Activated T-helper 17 cell treated with anti-CD3 and anti-CD28 coated beads, Interleukin-2, amount 50 U/mL, for 72 hours (primary cell): Measurements from ENCODE around the gene WDR64. TPM values are rescaled to one million over a fixed set of nuclear protein-coding genes. Genes with fewer than 3 reads are reported as not detected.

ENCODE experiments used
- ATAC-seq: fragments of 150-1000 bp; cut with Tn5 transposase; replicated peaks from 2 replicates; pipeline ENCODE4 v1.10.0; 2021; ENCODE audit warnings: mild to moderate bottlenecking, moderate library complexity
- H3K27ac Mint-ChIP-seq: one replicate; pipeline ENCODE4 v1.8.0; 2022; ENCODE audit warnings: mixed read lengths
- H3K27me3 Mint-ChIP-seq: one replicate; pipeline ENCODE4 v1.8.0; 2022; ENCODE audit warnings: mixed read lengths
- H3K36me3 Mint-ChIP-seq: one replicate; pipeline ENCODE4 v1.8.0; 2022; ENCODE audit warnings: low read depth, mild to moderate bottlenecking, mixed read lengths
- H3K4me1 Mint-ChIP-seq: one replicate; pipeline ENCODE4 v1.8.0; 2022; ENCODE audit warnings: mixed read lengths
- H3K4me3 Mint-ChIP-seq: one replicate; pipeline ENCODE4 v1.8.0; 2022; ENCODE audit warnings: mild to moderate bottlenecking, mixed read lengths
- H3K9me3 Mint-ChIP-seq: one replicate; pipeline ENCODE4 v1.8.0; 2022; ENCODE audit warnings: mixed read lengths
- total RNA-seq, 2 donors: library from RNA; stranded (reverse); gene quantifications; one replicate each; pipeline ENCODE4 v1.2.3, GENCODE V29; 2022

The WDR64 gene
- total RNA-seq, 2 donors from 2014 or later = not detected

GRCh38 chr1:241638909-241639622, 13.0 kb upstream of the WDR64 start:
- H3K4me3 Mint-ChIP-seq = peak overlapping the region; percentile 83
- peaks cover 40% of the 10 kb centered on the region for H3K36me3 Mint-ChIP-seq
- H3K27ac Mint-ChIP-seq = peak overlapping the region; percentile 60
- peaks cover 25% of the 10 kb centered on the region for H3K4me1 Mint-ChIP-seq
- no peak for ATAC-seq
- H3K27me3 Mint-ChIP-seq = no peaks in the 10 kb centered on the region
- peaks cover 4% of the 10 kb centered on the region for H3K9me3 Mint-ChIP-seq

GRCh38 chr1:241639623-241640148, 12.4 kb upstream of the WDR64 start:
- H3K4me3 Mint-ChIP-seq = peak overlapping the region; percentile 83
- H3K36me3 Mint-ChIP-seq = peaks cover 34% of the 10 kb centered on the region
- peak overlapping the region; percentile 60 for H3K27ac Mint-ChIP-seq
- peaks cover 4% of the 10 kb centered on the region for H3K9me3 Mint-ChIP-seq
- no peaks in the 10 kb centered on the region for H3K27me3 Mint-ChIP-seq
- peak; percentile 56 for ATAC-seq
- H3K4me1 Mint-ChIP-seq = peaks cover 25% of the 10 kb centered on the region

GRCh38 chr1:241640149-241640866, 11.8 kb upstream of the WDR64 start, which contains the start of the genes CHML and OPN3:
TSS of gene CHML (minus strand) at chr1:241640369. CDS start at chr1:241635766, 4,603 bp downstream.
TSS of gene OPN3 (minus strand) at chr1:241640369. CDS start at chr1:241640254, 115 bp downstream.
- Mint-ChIP-seq H3K9me3 (peaks cover 4% of the 10 kb centered on the region), H3K4me3 (peak within 1 kb of the TSS; percentile 83), H3K4me1 (peaks cover 25% of the 10 kb centered on the region), H3K36me3 (peaks cover 27% of the 10 kb centered on the region), H3K27ac (peak within 1 kb of the TSS; percentile 60), H3K27me3 (no peaks in the 10 kb centered on the region)
- peak; percentile 97 for ATAC-seq

GRCh38 chr1:241640867-241641622, 11.0 kb upstream of the WDR64 start:
- Mint-ChIP-seq H3K9me3 (peaks cover 4% of the 10 kb centered on the region), H3K36me3 (peaks cover 22% of the 10 kb centered on the region), H3K27me3 (no peaks in the 10 kb centered on the region), H3K27ac (peak overlapping the region; percentile 27), H3K4me3 (peak overlapping the region; percentile 63), H3K4me1 (peaks cover 25% of the 10 kb centered on the region)
- ATAC-seq = no peak

DNA sequence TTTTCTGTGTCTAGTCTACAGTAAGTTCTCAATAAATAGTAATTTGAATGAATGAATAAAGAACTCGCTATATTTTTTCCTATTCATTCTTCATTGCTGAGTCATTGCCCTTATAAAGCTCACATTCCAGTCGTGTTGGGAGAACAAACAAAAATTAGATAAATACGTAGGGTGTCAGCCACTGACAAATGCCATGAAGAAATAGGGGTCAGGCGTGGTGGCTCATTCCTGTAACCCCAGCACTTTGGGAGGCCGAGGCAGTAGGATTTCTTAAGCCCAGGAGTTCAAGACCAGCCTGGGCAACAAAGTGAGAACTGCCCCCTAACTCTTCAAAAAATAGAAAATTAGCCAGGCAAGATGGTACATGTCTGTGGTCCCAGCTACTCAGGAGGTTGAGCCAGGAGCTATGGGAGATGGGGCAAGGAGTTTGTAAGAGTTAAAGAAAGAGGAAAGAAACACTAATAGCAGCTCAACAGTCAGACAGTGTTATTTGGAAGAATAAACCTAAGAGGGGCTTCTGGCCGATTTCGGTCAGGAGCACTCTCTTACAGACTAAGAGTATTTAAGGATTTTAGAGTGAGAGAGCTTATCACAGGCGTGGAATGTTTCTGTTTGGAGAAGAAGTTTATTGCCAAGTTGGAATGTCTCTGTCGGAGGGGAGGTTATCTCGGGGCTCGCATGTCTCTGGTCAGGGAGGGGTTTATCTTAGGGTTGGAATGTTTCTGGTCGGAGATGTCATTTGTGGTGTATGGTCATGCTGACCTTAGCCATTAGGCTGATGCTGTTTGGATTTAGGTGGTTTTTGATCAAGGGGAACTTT, 10.1 kb upstream of the WDR64 start:
- no peak overlapping the region for H3K27ac Mint-ChIP-seq
- H3K36me3 Mint-ChIP-seq = peaks cover 13% of the 10 kb centered on the region

GRCh38 chr1:241642593-241642944, 9.5 kb upstream of the WDR64 start:
- Mint-ChIP-seq H3K27ac (no peak overlapping the region), H3K4me1 (peaks cover 20% of the 10 kb centered on the region)
- ATAC-seq = no peak

More for the DNA sequence above, 10.1 kb upstream of the WDR64 start:
- H3K9me3 Mint-ChIP-seq = peaks cover 4% of the 10 kb centered on the region
- H3K27me3 Mint-ChIP-seq = no peaks in the 10 kb centered on the region
- no peak overlapping the region for H3K4me3 Mint-ChIP-seq
- H3K4me1 Mint-ChIP-seq = peaks cover 25% of the 10 kb centered on the region
- no peak for ATAC-seq

DNA sequence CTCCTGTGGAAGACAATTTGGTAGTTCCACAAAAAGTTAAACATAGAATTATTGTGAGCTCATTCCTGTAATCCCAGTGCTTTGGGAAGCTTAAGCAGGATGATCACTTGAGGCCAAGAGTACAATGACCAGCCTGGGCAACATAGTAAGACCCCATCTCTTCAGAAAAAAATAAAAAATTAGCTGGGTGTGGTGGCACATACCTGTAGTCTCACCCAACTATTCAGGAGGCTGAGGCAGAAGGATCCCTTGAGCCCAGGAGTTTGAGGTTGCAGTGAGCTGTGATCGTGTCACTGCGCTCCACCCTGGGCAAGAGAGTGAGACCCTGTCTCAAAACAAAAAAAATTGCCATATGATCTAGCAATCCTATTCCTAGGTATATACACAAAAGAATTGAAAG, 7.8 kb upstream of the WDR64 start:
- H3K9me3 Mint-ChIP-seq = peaks cover 4% of the 10 kb centered on the region
- no peaks in the 10 kb centered on the region for H3K27me3 Mint-ChIP-seq
- H3K4me1 Mint-ChIP-seq = peaks cover 8% of the 10 kb centered on the region
- H3K36me3 Mint-ChIP-seq = no peaks in the 10 kb centered on the region
- H3K27ac Mint-ChIP-seq = no peak overlapping the region
- no peak overlapping the region for H3K4me3 Mint-ChIP-seq
- ATAC-seq = no peak

More at GRCh38 chr1:241642593-241642944, 9.5 kb upstream of the WDR64 start:
- Mint-ChIP-seq H3K27me3 (no peaks in the 10 kb centered on the region), H3K4me3 (no peak overlapping the region), H3K36me3 (peaks cover 7% of the 10 kb centered on the region), H3K9me3 (peaks cover 4% of the 10 kb centered on the region)

- Mint-ChIP-seq H3K27ac (no peak overlapping the region), H3K36me3 (no peaks in the 10 kb centered on the region), H3K4me1 (peaks cover 8% of the 10 kb centered on the region), H3K4me3 (no peak overlapping the region), H3K9me3 (peaks cover 7% of the 10 kb centered on the region), H3K27me3 (peaks cover 2% of the 10 kb centered on the region)
- ATAC-seq = no peak
These were observed 6.9 kb upstream of the WDR64 start for GRCh38 chr1:241645199-241645598.

DNA sequence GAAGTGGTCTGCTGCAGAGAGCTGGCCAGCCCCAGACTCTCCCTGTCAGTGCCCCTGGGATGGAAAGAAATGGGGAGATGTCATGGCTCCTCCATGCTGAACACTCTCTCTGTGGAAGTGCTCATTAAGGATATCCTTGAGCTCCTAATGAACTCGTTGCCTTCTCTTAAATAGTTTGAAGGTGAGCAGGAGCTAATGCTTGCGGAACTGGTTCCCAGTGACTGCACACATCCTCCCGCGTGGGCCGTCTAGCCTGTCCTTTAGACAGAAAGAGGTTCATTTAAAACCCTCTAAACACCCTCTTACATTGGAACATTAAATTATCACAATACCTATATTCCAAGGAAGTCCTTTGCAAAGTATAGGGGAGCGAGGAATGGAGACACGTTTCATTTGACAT, 5.9 kb upstream of the WDR64 start:
- Mint-ChIP-seq H3K36me3 (no peaks in the 10 kb centered on the region), H3K27me3 (peaks cover 7% of the 10 kb centered on the region), H3K27ac (no peak overlapping the region), H3K9me3 (peaks cover 3% of the 10 kb centered on the region), H3K4me3 (no peak overlapping the region), H3K4me1 (no peaks in the 10 kb centered on the region)
- no peak for ATAC-seq

DNA sequence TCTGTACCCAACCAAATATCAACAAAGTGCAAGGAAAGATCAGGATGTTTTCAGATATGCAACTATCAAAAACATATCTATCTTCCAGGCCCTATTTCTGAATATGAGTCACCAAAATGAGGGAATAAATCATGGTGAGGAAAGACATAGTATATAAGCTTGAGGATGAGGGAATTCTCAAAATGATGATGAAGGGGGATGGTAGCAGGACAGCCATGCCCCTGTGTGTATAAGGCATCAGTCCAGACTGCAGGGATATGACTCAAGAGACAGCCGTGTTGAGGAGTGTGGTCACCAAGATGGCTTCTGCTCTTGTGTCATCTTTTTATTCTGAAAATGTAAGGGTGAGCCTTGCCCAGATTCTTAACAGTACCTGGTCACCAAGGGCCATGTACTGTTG, 4.4 kb upstream of the WDR64 start:
- ATAC-seq = no peak
- Mint-ChIP-seq H3K36me3 (no peaks in the 10 kb centered on the region), H3K4me3 (no peak overlapping the region), H3K4me1 (no peaks in the 10 kb centered on the region), H3K27me3 (peaks cover 7% of the 10 kb centered on the region), H3K9me3 (peaks cover 3% of the 10 kb centered on the region), H3K27ac (no peak overlapping the region)

- Mint-ChIP-seq H3K27me3 (peaks cover 7% of the 10 kb centered on the region), H3K27ac (no peak overlapping the region), H3K36me3 (no peaks in the 10 kb centered on the region), H3K9me3 (peaks cover 3% of the 10 kb centered on the region), H3K4me1 (no peaks in the 10 kb centered on the region), H3K4me3 (no peak overlapping the region)
- ATAC-seq = no peak
These were observed 3.9 kb upstream of the WDR64 start for GRCh38 chr1:241648159-241648558.

DNA sequence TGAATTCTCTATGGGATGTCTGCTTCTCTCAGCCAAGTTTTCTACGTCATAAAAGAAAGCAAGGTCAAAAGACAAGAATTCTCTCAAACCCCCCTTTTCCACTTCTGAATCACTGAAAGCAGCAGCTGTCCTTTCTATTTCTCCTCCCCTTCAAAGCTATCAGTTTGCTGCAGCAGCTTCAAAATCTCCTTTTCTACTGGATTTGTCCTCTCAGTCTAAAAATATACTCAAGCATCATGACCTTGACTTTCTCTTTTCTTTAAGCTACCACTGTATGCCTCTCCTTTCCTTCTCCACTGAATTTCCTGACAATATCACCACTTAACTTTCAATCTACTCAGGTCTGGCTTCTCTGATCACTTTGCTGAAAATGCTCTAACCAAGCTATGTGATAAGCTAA, 1.9 kb downstream of the WDR64 start:
- peaks cover 17% of the 10 kb centered on the region for H3K27me3 Mint-ChIP-seq
- H3K4me1 Mint-ChIP-seq = no peaks in the 10 kb centered on the region
- peaks cover 3% of the 10 kb centered on the region for H3K9me3 Mint-ChIP-seq
- H3K27ac Mint-ChIP-seq = no peak overlapping the region
- no peaks in the 10 kb centered on the region for H3K36me3 Mint-ChIP-seq
- no peak overlapping the region for H3K4me3 Mint-ChIP-seq
- ATAC-seq = no peak

- no peak for ATAC-seq
- H3K4me1 Mint-ChIP-seq = no peaks in the 10 kb centered on the region
- peaks cover 17% of the 10 kb centered on the region for H3K27me3 Mint-ChIP-seq
- peaks cover 1% of the 10 kb centered on the region for H3K9me3 Mint-ChIP-seq
- H3K4me3 Mint-ChIP-seq = no peak overlapping the region
- H3K27ac Mint-ChIP-seq = no peak overlapping the region
- no peaks in the 10 kb centered on the region for H3K36me3 Mint-ChIP-seq
These were observed 2.6 kb downstream of the WDR64 start for GRCh38 chr1:241654641-241655040.
